ENCODE data around the gene RGPD4. TPM values are rescaled to one million over a fixed set of nuclear protein-coding genes. Genes with fewer than 3 reads are reported as not detected.

Gene RGPD4
- total RNA-seq, 1 experiment from 2014 or later: 0.04 TPM

GRCh38 chr2:107806901-107807300 is 19.8 kb upstream of the RGPD4 start:
- Mint-ChIP-seq H3K36me3 (no peaks in the 10 kb centered on the region), H3K4me3 (no peak overlapping the region), H3K27ac (no peak overlapping the region)

GRCh38 chr2:107807988-107808387 is 18.7 kb upstream of the RGPD4 start:
- Mint-ChIP-seq H3K27ac (no peak overlapping the region), H3K36me3 (no peaks in the 10 kb centered on the region), H3K4me1 (peaks cover 17% of the 10 kb centered on the region), H3K27me3 (ENCODE audit: low read depth) (no peaks in the 10 kb centered on the region), H3K9me3 (peaks cover 9% of the 10 kb centered on the region), H3K4me3 (no peak overlapping the region)
- CTCF ChIA-PET: no interaction called here
- ATAC-seq: no peak
- POLR2A ChIA-PET: no interaction called here
- no peak for TF ChIP-seq KAT7 (CRISPR knock-in tag; IDR thresholded peaks at IDR 0.05; ENCODE audit: borderline replicate concordance)
- no peak for TF ChIP-seq ATF3 (CRISPR knock-in tag; conservative IDR thresholded peaks at IDR 0.05)
- no peak for TF ChIP-seq RELA (CRISPR knock-in tag; IDR thresholded peaks at IDR 0.05; ENCODE audit: borderline replicate concordance)
- no peak for TF ChIP-seq SMAD4 (CRISPR knock-in tag; IDR thresholded peaks at IDR 0.05)
- no peak for TF ChIP-seq RORB (CRISPR knock-in tag; IDR thresholded peaks at IDR 0.05)
- no peak for TF ChIP-seq IRF1 (CRISPR knock-in tag; IDR thresholded peaks at IDR 0.05)
- TF ChIP-seq EMX1 (CRISPR knock-in tag; IDR thresholded peaks at IDR 0.05): no peak
- TF ChIP-seq USF1 (CRISPR knock-in tag; IDR thresholded peaks at IDR 0.05): no peak
- TF ChIP-seq STAT6 (CRISPR knock-in tag; conservative IDR thresholded peaks at IDR 0.05; ENCODE audit: low read depth): no peak
- no peak for TF ChIP-seq NFATC4 (CRISPR knock-in tag; IDR thresholded peaks at IDR 0.05)
- DNase-seq (ENCODE audit: low spot score): no peak

More at GRCh38 chr2:107806901-107807300, 19.8 kb upstream of the RGPD4 start:
- ChIA-PET POLR2A (no interaction called here), CTCF (no interaction called here)
- Mint-ChIP-seq H3K27me3 (ENCODE audit: low read depth) (no peaks in the 10 kb centered on the region), H3K4me1 (peaks cover 23% of the 10 kb centered on the region), H3K9me3 (peaks cover 9% of the 10 kb centered on the region)
- DNase-seq (ENCODE audit: low spot score) (no peak), ATAC-seq (no peak)
- TF ChIP-seq TEAD1 (CRISPR knock-in tag; IDR thresholded peaks at IDR 0.05) (no peak), JUN (CRISPR knock-in tag; IDR thresholded peaks at IDR 0.05) (no peak), ZBTB21 (CRISPR knock-in tag; IDR thresholded peaks at IDR 0.05; ENCODE audit: borderline replicate concordance) (no peak), IRF2 (CRISPR knock-in tag; IDR thresholded peaks at IDR 0.05; ENCODE audit: borderline replicate concordance, low read depth) (no peak), ELF4 (CRISPR knock-in tag; IDR thresholded peaks at IDR 0.05; ENCODE audit: low read depth) (no peak), GABPB1 (CRISPR knock-in tag; IDR thresholded peaks at IDR 0.05) (no peak), SMAD4 (CRISPR knock-in tag; IDR thresholded peaks at IDR 0.05) (no peak), FOXJ3 (CRISPR knock-in tag; IDR thresholded peaks at IDR 0.05; ENCODE audit: borderline replicate concordance) (no peak), AR (CRISPR knock-in tag; IDR thresholded peaks at IDR 0.05) (no peak), MLX (CRISPR knock-in tag; IDR thresholded peaks at IDR 0.05) (no peak)
